Calu3 (cell line): ENCODE results near the gene OR2AE1. TPM values are rescaled to one million over a fixed set of nuclear protein-coding genes. Genes with fewer than 3 reads are reported as not detected.
"Not testable (repeated sequence)": the region's sequence is repeated elsewhere in the genome, so short reads cannot be mapped to it uniquely, and the experiment has no call there.

Source experiments
- BruUV-seq: library from RNA; stranded (reverse); fragments of 400-500 nt; replicated peaks from 2 replicates; lab custom pipeline; 2021; lab: Mats Ljungman, UMichigan
- CTCF ChIA-PET: fragments of 300-600 bp; sonication (Branson Sonifier 250); formaldehyde crosslinking; loops from one replicate; lab custom pipeline; 2022; ENCODE audit warnings: antibody characterized with exemption; lab: Charles Lee
- DNase-seq: peaks from one replicate; pipeline ENCODE4 v3.0.0; 2022
- H3K27ac Mint-ChIP-seq: one replicate; pipeline ENCODE4 v1.8.0; 2022; ENCODE audit warnings: mixed read lengths; ENCODE audit not compliant: unreplicated experiment
- H3K27me3 Mint-ChIP-seq: one replicate; pipeline ENCODE4 v1.8.0; 2022; ENCODE audit warnings: mixed read lengths; ENCODE audit not compliant: unreplicated experiment
- H3K36me3 Mint-ChIP-seq: one replicate; pipeline ENCODE4 v1.8.0; 2022; ENCODE audit warnings: mild to moderate bottlenecking, moderate library complexity, mixed read lengths; ENCODE audit not compliant: insufficient read depth, unreplicated experiment
- H3K4me1 Mint-ChIP-seq: one replicate; pipeline ENCODE4 v1.8.0; 2022; ENCODE audit warnings: mild to moderate bottlenecking, low read depth, mixed read lengths; ENCODE audit not compliant: unreplicated experiment
- H3K4me3 Mint-ChIP-seq: one replicate; pipeline ENCODE4 v1.8.0; 2022; ENCODE audit warnings: mild to moderate bottlenecking, low read depth, moderate library complexity, mixed read lengths; ENCODE audit not compliant: unreplicated experiment
- H3K9me3 Mint-ChIP-seq: one replicate; pipeline ENCODE4 v1.8.0; 2022; ENCODE audit warnings: low read depth, mixed read lengths; ENCODE audit not compliant: unreplicated experiment
- intact Hi-C: fragments of 100-400 bp; cut with micrococcal nuclease; formaldehyde crosslinking; loops from one replicate; pipeline ENCODE4 v1.10.0; 2022; ENCODE audit not compliant: unreplicated experiment
- total RNA-seq: library from RNA; stranded (reverse); gene quantifications from 2 replicates; pipeline ENCODE4 v1.2.3, GENCODE V29; 2022
- TF ChIP-seq, protein P1 (sequence below): fragments of 200-600 bp; IDR thresholded peaks from one replicate; pipeline ENCODE4 v1.8.0; 2022; ENCODE audit warnings: antibody characterized with exemption; ENCODE audit not compliant: unreplicated experiment

OR2AE1 gene
- total RNA-seq, 1 experiment from 2014 or later: not detected

DNA sequence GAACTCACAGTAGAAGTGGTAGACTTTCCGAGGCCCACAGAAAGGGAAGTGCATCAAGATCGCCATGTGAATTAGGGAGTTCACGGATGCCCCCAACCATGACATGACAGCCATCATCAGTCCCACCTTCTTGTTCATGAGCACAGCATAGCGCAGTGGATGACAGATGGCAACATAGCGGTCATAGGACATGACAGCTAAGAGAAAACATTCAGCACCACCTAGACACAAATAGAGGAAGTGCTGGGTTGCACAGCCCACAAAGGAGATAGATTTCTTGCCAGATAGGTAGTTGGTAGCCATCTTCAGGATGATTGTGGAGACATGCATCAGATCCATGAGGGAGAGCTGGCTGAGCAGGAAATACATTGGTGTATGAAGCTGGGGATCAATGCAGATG lies 342 bp downstream of the OR2AE1 start:
- CTCF ChIA-PET: no interaction called here
- no peak for DNase-seq
- H3K4me1 Mint-ChIP-seq: no peaks in the 10 kb centered on the region
- intact Hi-C loops: no loop called here
- TF ChIP-seq, protein P1, sequence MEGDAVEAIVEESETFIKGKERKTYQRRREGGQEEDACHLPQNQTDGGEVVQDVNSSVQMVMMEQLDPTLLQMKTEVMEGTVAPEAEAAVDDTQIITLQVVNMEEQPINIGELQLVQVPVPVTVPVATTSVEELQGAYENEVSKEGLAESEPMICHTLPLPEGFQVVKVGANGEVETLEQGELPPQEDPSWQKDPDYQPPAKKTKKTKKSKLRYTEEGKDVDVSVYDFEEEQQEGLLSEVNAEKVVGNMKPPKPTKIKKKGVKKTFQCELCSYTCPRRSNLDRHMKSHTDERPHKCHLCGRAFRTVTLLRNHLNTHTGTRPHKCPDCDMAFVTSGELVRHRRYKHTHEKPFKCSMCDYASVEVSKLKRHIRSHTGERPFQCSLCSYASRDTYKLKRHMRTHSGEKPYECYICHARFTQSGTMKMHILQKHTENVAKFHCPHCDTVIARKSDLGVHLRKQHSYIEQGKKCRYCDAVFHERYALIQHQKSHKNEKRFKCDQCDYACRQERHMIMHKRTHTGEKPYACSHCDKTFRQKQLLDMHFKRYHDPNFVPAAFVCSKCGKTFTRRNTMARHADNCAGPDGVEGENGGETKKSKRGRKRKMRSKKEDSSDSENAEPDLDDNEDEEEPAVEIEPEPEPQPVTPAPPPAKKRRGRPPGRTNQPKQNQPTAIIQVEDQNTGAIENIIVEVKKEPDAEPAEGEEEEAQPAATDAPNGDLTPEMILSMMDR: no peak
- BruUV-seq: no TSS peak
- H3K9me3 Mint-ChIP-seq: no peaks in the 10 kb centered on the region
- H3K4me3 Mint-ChIP-seq: no peak overlapping the region
- no peak overlapping the region for H3K27ac Mint-ChIP-seq
- H3K36me3 Mint-ChIP-seq: no peaks in the 10 kb centered on the region
- peaks cover 26% of the 10 kb centered on the region for H3K27me3 Mint-ChIP-seq

DNA sequence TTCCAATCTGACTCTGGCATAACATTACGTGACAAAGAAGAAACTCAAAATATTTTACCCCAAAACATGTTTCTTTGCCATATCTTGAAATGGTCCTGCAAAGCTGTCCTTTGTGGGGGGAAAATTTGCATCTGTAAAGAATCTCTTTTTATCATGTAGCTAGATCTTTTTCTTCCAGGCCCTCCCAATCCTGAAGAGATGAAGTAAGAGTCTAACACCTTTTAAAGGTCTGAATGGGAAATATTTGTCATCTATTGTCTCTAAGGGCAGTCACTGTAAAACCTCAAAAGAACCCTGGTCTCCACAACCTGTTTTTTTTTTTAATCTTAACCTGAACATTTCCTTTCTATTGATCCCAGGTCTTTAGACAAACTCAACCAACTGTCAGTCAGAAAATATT lies 8.6 kb downstream of the OR2AE1 start:
- H3K36me3 Mint-ChIP-seq: no peaks in the 10 kb centered on the region
- no peaks in the 10 kb centered on the region for H3K4me1 Mint-ChIP-seq
- DNase-seq: no peak
- no peak overlapping the region for H3K4me3 Mint-ChIP-seq
- CTCF ChIA-PET: no interaction called here
- no peaks in the 10 kb centered on the region for H3K27me3 Mint-ChIP-seq
- no peaks in the 10 kb centered on the region for H3K9me3 Mint-ChIP-seq
- no peak overlapping the region for H3K27ac Mint-ChIP-seq
- TF ChIP-seq, protein P1: no peak
- no TSS peak for BruUV-seq
- intact Hi-C loops: no loop called here

DNA sequence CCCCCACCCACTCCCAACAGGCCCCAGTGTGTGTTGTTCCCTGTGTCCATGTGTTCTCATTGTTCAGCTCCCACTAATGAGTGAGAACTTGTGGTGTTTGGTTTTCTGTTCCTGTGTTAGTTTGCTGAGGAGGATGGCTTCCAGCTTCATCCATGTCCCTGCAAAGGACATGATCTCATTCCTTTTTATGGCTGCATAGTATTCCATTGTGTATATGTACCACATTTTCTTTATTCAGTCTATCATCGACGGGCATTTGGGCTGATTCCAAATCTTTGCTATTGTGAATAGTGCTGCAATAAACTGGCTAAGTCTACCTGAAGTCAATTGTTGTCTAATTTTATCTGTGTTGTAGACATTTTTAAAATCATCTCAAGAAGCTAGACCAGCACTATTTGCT lies 9.4 kb downstream of the OR2AE1 start:
- H3K27me3 Mint-ChIP-seq, H3K4me1 Mint-ChIP-seq, H3K4me3 Mint-ChIP-seq, BruUV-seq, intact Hi-C loops, H3K27ac Mint-ChIP-seq, H3K36me3 Mint-ChIP-seq, CTCF ChIA-PET, DNase-seq, H3K9me3 Mint-ChIP-seq: not testable (repeated sequence)

DNA sequence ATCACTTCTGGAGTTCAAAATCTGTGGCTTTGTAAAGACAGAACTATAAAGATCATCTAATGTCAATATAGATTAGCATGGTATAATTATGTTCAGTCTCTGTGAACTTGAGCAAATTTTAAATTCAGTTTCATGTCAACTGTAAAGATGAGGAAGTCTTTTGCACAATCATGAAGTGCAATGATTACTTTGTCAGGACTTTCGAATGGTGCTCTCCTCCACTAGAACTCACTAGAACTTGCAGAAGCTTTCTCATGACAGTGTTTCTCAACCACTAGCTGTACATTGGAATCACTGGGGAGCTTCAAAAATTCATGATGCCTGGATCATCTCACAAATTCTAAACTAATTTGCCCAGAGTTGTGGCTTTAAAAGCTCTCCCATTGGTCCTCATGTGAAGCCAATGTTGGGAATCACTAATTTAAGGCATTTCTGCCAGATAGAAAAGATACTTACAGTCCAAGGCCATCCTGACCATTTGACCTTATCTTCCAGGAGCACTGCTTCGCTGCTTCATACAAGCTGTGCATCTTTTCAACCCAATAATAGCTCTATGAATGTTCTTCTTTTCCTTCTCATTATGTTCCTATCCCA lies 12.9 kb downstream of the OR2AE1 start:
- TF ChIP-seq, protein P1: no peak
- intact Hi-C loops: no loop called here
- H3K36me3 Mint-ChIP-seq: no peaks in the 10 kb centered on the region
- BruUV-seq: no TSS peak
- H3K9me3 Mint-ChIP-seq: no peaks in the 10 kb centered on the region
- no peak for DNase-seq
- CTCF ChIA-PET: no interaction called here
- no peak overlapping the region for H3K4me3 Mint-ChIP-seq
- H3K4me1 Mint-ChIP-seq: peaks cover 9% of the 10 kb centered on the region
- H3K27ac Mint-ChIP-seq: no peak overlapping the region
- no peaks in the 10 kb centered on the region for H3K27me3 Mint-ChIP-seq
